ENCODE results near the gene BRF1. TPM values are rescaled to one million over a fixed set of nuclear protein-coding genes. Genes with fewer than 3 reads are reported as not detected.

Gene BRF1
- total and polyA plus RNA-seq, 2 of the 8 experiments (the other 6 are each of a cell fraction or from before 2014, with no cell fraction given), result 7.7 to 18.3 TPM

- CTCF ChIA-PET (ENCODE audit: partially characterized antibody), result interaction anchor here (0.7 to 2.7 kb wide), 5 partner anchors 9 to 259 kb away, joined by 3 to 10 read pairs (median 4); no protein-coding TSS in a partner anchor
- no peak overlapping the region for H4K91ac ChIP-seq (replicated peaks; ENCODE audit: insufficient read length, low read length)
- H3K56ac ChIP-seq (replicated peaks; ENCODE audit: insufficient read length, low read depth, low read length), result no peak overlapping the region
- H3K27ac ChIP-seq (ENCODE audit: low read depth, low read length), result no peak overlapping the region
- H4K5ac ChIP-seq (ENCODE audit: insufficient read length, low read depth, low read length), result no peak overlapping the region
- no peak overlapping the region for H3K18ac ChIP-seq (ENCODE audit: extremely low read depth, low read length)
- no peak overlapping the region for H2AFZ ChIP-seq (ENCODE audit: low read length)
- no peak overlapping the region for H2BK15ac ChIP-seq (ENCODE audit: low read length)
- H3K4me2 ChIP-seq (ENCODE audit: insufficient read depth in 1 of 2, low read depth in 2 of 2, low read length in 2 of 2), result no peak overlapping the region
- no peak overlapping the region for H3K9ac ChIP-seq (replicated peaks in 1 of 4; ENCODE audit: extremely low read depth in 1 of 4, low read depth in 3 of 4, low read length in 3 of 4)
- no peak overlapping the region for H3K4ac ChIP-seq (replicated peaks; ENCODE audit: insufficient read length, low read depth, low read length)
- no peaks in the 10 kb centered on the region for H3K79me2 ChIP-seq (ENCODE audit: control insufficient read depth in 1 of 2, insufficient read depth in 2 of 2, low read length in 2 of 2)
- no peak overlapping the region for H2BK5ac ChIP-seq (ENCODE audit: low read depth, low read length)
- peaks cover 8% of the 10 kb centered on the region; the same call in 1 of the 2 replicates for H3K23me2 ChIP-seq (ENCODE audit: low read depth, low read length)
- peaks cover 0 to 14% (median 1%) of the 10 kb centered on the region in 4 experiments; a peak in 1 of 7 replicates for H3K4me1 ChIP-seq (replicated peaks in 1 of 4; ENCODE audit: control insufficient read depth in 3 of 4, insufficient read depth in 4 of 4, low read length in 3 of 4)
- no peak overlapping the region for H2BK20ac ChIP-seq (ENCODE audit: low read length)
- FAIRE-seq, result no peak
- no peaks in the 10 kb centered on the region for H3K79me1 ChIP-seq (ENCODE audit: low read depth, low read length)
- H2AK5ac ChIP-seq (ENCODE audit: low read depth, low read length), result no peak overlapping the region
- no peak overlapping the region for H3K4me3 ChIP-seq (ENCODE audit: extremely low read depth in 1 of 4, insufficient read depth in 2 of 4, low read depth in 3 of 4, low read length in 4 of 4)
- H3K14ac ChIP-seq (ENCODE audit: insufficient read length), result no peak overlapping the region
- no peak for DNase-seq (ENCODE audit: low read depth in 1 of 2, low spot score in 2 of 2)
- peaks cover 0 to 10% (median 8%) of the 10 kb centered on the region in 4 experiments; a peak in 4 of 7 replicates for H3K27me3 ChIP-seq (replicated peaks in 1 of 4; ENCODE audit: control insufficient read depth in 3 of 4, extremely low read depth in 1 of 4, insufficient read depth in 3 of 4, low read length in 3 of 4)
- WGBS, 2 experiments (ENCODE audit: extremely low coverage in 1 of 2, insufficient coverage in 1 of 2, insufficient read length in 1 of 2, insufficient replicate concordance in 2 of 2, low coverage in 1 of 2, low lambda C conversion rate in 2 of 2, missing lambda C conversion rate in 1 of 2), result 92% methylated on average over 4 of the region's 18 CpGs; no CpG with 5 or more reads in 1 of the 2 experiments
- H2BK12ac ChIP-seq (ENCODE audit: low read depth, low read length), result no peak overlapping the region
- H2BK120ac ChIP-seq (replicated peaks; ENCODE audit: low read depth, low read length), result no peak overlapping the region
- no peaks in the 10 kb centered on the region for H3K36me3 ChIP-seq (ENCODE audit: control insufficient read depth in 2 of 4, insufficient read depth in 4 of 4, low read length in 3 of 4)
- peaks cover 0 to 7% of the 10 kb centered on the region in 2 experiments; a peak in 2 of 4 replicates for H3K9me3 ChIP-seq (ENCODE audit: insufficient read depth in 2 of 2, low read depth in 1 of 2, low read length in 1 of 2)
- no peak overlapping the region for H3K23ac ChIP-seq (ENCODE audit: insufficient read length)
- POLR2A ChIA-PET (ENCODE audit: partially characterized antibody), result interaction anchor here (0.9 kb wide), 1 partner anchor 12 kb away, joined by 4 read pairs; no protein-coding TSS in a partner anchor
- no peak overlapping the region for H4K8ac ChIP-seq (ENCODE audit: extremely low read depth, insufficient read depth, low read length)
- H4K20me1 ChIP-seq (replicated peaks in 1 of 2; ENCODE audit: control insufficient read depth in 1 of 2, insufficient read depth in 2 of 2, low read length in 2 of 2), result peaks cover under 1 to 3% of the 10 kb centered on the region in 2 experiments
- TF ChIP-seq TAF7 (optimal IDR thresholded peaks at IDR 0.05; ENCODE audit: borderline replicate concordance, low read depth, low read length) (no peak), KDM5A (IDR thresholded peaks at IDR 0.05; ENCODE audit: low read length) (no peak), ASH2L (IDR thresholded peaks at IDR 0.05; ENCODE audit: low read length) (no peak), HDAC6 (IDR thresholded peaks at IDR 0.05; ENCODE audit: low read depth, low read length) (no peak), JUND (IDR thresholded peaks at IDR 0.05; ENCODE audit: low read length) (no peak), BRCA1 (IDR thresholded peaks at IDR 0.05; ENCODE audit: low read depth, low read length) (no peak), RFX5 (IDR thresholded peaks at IDR 0.05; ENCODE audit: borderline replicate concordance, low read depth, low read length) (no peak)
Observed at GRCh38 chr14:105185001-105185400, 115.8 kb downstream of the BRF1 start.
